ENCODE data around the gene OLFM2.
"Not testable (repeated sequence)": the region's sequence is repeated elsewhere in the genome, so short reads cannot be mapped to it uniquely, and the experiment has no call there.

The OLFM2 gene

DNA sequence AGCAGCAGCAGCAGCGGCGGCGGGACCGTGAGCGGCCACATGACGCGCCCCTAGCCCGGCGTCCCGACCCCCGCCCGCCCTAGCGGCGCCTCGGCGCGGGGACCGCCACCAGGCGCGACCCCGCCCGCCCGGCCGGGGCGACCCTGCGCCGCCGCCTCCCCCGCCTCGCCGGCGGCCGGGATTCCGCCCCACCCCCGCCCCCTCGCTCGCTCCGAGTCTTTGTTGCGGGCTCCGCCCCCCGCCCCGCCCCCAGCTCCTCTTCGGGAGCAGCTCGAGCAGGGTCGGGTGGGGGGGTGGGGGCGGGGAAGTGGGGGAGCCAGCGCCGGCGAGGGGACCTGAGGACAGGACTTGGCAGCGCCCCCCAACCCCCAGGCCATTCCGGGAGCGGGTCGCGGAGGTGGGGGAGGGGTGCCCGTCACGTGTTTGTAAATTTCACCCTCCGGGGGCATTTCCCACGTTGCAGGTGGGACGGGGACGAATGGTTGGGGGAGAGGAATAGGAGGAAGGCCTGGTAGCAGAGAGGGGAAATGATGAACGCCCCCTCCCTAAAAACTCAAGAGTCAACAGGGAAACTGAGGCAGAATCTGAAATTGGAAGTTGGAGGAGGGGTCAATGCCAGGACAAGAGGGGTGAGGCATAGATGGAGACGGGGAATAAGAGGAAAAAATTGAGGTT is at the start of gene OLFM2:
OLFM2 (minus strand) TSS at position 190 of the 675 bp plus-strand sequence; CDS start at position 41, 149 bp downstream.
- no peak for DNase-seq (ENCODE audit: low read depth in 2 of 2)

DNA sequence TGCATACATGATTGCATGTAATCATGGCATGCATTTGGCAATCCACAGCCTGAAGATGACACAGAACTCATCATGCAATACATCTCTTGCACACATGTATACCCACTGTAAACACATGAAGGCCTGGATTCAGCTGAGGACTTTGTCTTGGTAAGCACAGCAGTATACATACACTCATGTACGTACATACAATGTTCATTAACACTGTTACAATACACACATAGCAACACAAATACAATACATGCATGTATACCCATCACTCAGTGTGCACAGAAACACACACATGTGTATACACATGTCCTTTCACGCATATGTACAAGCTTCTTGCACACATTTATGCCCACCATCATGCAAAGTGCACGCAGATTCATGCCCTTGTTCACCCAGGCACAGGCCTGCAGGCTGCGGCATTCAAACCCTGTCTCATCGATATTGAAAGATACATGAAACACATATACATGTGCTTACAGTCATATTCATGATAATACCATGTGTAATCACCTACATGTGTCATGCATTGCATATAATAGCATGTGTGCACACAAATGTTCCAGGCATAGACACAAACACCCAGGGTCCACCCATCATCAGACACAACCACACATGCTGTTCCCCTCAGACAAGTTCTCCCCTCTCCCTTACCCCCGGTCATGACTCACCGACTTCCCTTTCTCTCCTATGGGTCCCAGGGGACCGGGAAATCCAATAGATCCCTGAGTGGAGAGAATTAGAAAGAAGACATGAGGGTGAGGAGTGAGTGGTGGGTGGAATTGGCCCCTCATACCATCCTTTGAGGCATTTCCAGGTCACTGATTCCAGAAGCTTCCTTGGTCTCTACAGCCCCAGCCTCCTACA is 45.3 kb upstream of the OLFM2 start:
- DNase-seq (ENCODE audit: low read depth in 2 of 2), result no peak

DNA sequence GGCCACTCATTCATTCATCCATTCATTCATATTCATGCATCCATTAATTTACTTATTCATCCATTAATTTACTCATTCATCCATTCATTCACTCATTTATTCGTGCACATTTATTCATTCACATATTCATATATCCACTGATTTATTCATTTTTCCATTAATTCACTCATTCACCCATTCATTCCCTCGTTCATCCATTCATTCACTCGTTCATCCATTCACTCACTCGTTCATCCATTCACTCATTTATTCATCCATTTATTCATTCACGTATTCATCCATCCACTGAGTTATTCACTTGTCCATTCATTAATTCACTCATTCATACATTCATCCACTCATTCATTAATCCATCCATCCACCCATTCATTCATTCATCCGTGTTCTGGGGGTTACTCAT is 35.8 kb upstream of the OLFM2 start:
- no peak for DNase-seq (ENCODE audit: low read depth in 2 of 2)

DNA sequence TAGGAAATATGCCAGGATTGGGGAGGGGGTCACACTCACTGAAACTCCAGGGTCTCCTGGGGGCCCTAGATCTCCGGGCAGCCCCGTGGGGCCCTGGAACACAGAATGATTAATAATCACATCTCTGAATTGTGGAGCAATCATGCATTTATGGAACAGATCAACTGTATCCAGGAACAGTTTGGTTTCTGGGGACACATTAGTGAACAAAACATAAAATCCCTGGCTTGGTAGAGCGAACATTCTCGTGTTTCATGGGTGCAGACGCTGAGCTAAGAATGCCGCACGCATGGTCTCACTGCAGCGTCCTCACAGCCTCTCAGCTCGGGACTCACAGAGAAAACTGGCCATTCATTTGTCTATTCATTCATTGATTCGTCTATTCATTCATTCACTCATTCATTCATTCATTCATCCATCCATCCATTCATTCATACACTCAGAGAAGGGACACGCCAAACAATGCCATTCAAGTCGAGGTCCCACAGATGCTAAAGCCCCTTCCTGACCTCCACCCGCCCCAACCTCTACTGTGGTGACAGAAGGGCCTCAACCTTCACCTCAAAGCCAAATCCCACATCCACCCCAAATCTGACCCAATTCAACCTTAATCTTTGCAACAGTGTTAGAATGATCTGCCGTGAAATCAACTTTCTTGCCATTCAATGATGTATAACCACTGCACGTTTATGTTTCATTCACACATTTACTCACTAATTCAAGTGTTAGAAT is 35.0 kb upstream of the OLFM2 start:
- no peak for DNase-seq (ENCODE audit: low read depth in 2 of 2)

DNA sequence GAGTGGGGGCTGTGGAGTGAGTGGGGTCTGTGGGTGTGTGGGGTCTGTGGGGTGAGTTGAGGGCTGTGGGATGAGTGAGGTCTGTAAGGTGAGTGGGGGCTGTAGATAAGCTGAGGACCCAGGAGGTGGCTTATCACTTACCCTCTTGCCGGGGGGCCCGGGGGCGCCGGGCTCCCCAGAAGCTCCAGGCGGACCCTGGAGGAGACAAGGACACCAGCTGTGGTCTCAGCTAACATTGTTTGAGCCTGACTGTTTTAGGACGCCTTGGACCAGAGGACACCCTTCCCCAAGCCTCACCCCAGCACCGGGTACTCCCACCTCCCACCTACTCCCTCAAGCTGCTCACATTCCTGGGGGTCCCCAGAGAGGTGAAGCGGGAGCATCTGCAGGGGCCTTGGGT is 34.2 kb upstream of the OLFM2 start:
- DNase-seq (ENCODE audit: low read depth in 2 of 2), result no peak

DNA sequence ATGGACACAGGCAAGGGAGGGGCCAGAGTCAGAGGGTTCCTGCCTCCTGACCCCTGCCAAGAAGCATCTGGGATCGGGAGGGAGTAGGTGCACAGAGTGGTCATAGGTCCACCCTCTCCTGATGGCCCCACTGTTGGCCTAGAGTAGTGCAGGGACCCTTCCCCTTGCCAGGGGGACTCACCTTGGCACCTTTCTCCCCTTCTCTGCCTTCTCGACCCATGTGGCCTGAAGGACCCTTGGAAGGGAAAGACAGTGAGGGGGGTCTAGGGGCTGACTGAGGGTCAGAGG is 33.3 kb upstream of the OLFM2 start:
- DNase-seq (ENCODE audit: low read depth in 2 of 2), result no peak

DNA sequence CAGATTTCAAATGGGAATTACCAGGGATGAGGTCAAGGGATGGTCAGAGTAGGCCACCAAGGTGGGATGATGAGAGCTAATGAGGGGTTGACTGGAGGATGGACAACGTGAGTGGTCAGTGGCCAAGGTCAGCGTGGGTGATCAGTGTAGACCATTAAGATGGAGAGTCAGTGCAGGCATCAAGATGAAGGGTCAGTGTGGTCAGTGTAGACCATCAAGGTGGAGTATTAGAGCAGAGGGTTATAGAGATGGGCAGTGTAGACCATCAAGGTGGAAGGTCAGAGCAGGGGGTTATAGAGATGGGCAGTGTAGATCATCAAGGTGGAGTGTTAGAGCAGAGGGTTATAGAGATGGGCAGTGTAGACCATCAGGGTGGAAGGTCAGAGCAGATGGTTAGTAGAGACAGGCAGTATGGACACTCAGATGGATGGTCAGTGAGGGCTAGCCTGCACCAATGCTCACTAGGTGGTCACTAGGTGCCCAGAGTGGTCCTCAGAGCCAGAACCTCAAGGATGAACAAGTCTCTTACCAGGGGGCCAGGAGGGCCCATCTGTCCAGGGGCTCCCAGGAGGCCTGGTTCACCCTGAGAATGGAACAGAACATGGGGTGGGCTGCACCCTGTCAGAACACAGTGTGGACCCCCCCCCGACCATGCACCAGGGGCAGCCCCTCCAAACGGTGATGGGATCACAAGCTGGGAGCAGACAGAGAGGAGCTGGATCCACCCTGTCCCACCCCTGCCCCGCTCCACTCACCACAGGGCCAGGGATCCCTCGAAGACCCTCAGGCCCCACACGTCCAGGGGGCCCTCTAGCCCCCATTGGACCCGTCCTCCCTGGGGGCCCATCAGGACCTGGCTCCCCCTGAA is 32.7 kb upstream of the OLFM2 start:
- no peak for DNase-seq (ENCODE audit: low read depth in 2 of 2)

DNA sequence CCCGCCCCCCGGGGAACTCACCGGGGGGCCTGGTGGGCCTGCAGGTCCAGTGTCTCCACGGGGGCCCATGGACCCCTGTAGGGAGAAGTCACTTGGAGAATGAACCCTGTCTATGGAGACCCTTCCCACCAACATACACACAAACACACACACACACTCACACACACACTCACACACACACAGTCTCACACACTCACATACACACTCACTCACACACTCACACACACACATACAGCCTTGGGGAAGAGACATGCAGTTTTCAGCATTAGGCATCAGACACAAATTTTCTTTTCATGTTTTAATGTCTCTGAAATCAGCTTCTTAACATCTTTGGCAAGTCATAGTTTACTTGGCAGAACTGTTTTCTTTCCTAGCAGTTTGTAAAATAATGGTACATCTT is 31.0 kb upstream of the OLFM2 start:
- DNase-seq (ENCODE audit: low read depth in 2 of 2), result no peak

DNA sequence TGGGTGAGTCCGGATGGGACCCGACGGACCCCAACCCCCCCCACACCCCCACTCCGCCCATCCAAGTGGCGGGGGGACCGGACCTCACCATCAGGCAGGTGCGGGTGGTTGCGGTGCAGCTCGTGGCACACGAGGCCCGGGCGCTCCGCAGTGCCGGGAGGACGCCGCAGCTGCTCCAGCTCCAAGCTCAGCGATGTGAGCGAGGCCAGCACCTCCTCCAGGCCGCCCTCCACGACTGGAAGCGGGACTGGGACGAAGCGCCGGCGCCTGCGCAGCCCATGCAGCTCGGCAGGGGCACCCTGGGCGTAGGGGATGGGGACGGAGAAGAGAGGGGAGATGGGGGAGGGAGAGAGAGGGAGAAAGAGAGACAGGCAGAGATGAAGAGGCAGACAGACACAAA is 30.1 kb upstream of the OLFM2 start:
- no peak for DNase-seq (ENCODE audit: low read depth in 2 of 2)

DNA sequence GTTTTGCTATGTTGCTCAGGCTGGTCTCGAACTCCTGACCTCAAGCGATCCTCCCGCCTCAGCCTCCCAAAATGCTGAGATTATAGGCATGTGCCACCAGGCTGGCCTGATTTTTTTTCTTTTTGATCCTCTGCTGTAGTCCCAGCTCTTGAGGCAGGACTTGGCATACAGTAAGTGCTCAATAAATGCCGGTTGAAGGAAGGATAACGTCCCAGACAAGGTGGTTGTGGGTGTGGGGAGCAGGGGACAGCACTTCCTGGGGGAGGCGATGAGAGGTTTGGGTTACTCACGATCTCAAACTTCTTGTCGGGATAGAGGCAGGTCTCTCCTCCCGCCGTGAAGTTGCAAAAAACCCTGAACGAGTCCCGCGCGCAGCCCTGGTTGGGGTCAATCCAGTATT is 29.7 kb upstream of the OLFM2 start:
- no peak for DNase-seq (ENCODE audit: low read depth in 2 of 2)

DNA sequence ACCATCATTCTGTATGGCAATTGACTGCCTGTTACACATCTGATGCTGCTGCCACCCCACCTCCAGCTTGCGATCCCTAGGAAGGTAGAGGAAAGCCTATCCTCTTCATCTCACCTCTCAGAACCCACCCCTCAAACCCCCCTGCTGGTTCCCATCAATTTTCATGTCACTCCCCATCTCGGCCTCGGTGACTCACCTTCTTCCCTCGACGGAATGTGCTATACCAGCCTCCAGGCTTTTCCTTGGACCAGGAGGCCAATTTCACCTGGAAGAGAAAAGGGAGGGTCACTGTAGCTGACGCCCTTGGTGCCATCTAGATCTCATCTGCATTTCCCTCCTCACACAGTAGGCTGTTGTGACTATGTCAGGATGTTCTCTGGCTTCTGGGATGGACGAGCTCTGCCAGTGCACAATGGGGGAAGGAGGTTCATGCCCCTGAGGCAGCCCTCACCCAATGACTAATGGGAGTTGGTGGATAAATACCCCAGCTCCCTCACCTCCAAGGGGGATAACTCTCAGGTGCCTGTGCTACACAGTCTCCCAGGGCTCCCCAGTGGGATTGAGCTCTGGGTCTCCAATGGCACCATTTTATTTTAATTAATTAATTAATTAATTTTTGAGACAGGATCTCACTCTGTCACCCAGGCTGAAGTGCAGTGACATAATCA is 26.4 kb upstream of the OLFM2 start:
- DNase-seq (ENCODE audit: low read depth in 2 of 2), result no peak

DNA sequence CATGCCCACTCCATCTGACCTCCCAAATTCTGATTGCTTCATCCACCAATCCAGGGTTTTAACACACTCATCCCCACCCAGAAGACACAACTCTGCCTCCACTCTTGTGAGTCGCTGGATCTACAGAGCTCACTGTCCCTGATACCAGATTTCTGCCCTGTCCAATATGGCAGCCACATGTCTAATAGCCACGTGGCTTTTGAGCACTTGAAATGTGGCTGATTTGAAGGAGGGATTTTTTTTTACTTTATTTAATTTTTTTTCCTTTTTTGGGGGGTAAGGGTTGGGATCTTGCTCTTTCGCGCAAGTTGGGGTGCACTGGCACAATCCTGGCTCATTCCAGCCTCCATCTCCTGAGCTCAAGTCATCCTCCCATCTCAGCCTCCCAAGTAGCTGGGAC is 24.8 kb upstream of the OLFM2 start:
- DNase-seq (ENCODE audit: low read depth in 2 of 2), result no peak

DNA sequence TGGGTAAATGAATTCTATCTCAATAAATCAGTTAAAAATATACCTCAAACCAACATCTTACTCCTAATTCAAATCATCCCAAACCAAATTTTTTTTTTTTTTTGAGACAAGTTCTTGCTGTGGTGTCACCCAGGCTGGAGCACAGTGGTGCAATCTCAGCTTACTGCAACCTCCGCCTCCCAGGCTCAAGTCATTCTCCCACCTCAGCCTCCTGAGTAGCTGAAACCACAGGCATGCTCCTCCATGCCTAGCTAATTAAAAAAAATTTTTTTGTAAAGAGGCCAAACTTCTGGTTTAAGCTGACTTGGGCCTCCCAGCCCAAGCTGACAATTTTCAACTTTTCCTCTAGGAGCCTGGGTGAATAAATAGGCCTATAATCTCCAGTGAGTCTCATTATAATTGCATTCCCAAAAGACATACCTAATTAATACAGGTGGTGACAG is 22.1 kb upstream of the OLFM2 start:
- DNase-seq (ENCODE audit: low read depth in 2 of 2), result no peak

DNA sequence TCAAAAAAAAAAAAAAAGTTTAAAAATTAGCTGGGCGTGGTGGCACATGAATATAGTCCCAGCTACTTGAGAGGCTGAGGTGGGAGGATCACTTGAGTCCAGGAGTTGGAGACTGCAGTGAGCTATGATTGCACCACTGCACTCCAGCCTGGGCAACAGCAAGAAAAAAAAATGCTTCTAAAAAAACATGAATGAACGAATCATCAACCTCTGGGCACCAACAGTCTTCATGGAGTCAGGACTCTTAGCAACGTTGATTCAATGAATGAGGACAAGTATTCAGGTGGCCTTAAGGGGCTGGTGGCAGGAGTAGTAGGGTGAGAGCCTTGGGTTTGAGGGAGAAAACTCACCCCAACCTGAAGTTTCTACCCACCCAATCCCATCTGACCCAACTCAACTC is 20.6 kb upstream of the OLFM2 start:
- DNase-seq (ENCODE audit: low read depth in 2 of 2), result no peak

DNA sequence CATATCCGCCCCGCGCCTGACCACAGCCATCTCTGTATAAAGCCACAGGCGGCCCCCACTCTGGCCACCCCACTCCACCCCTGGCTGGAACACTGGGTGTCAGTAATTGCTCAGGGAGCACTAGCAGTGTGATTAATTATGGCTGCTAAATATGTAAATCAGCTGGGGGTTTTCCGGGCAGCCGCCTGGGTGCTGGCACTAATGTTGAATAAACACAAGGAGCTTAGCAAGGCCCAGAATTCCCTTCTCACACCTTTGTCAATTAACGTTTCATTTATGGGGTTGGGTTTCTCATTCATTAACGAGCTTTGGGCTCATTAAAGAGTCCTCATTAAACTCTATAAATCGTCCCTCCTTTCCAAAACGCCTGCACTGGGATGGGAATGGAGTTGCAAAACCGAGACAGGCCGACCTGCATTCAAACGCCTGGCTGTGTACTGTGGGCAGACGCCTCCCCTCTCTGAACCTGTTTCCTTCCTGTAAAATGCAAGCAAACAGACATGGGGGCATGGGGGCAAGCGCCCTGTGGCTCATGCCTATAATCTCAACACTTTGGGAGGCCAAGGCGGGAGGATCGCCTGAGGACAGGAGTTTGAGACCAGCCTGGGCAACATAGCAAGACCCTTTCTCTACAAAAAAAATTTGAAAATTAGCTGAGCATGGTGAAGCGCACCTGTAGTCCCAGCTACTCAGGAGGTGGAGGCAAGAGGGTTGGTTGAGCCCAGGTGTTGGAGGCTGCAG is 17.7 kb upstream of the OLFM2 start:
- DNase-seq (ENCODE audit: low read depth in 2 of 2), result no peak

DNA sequence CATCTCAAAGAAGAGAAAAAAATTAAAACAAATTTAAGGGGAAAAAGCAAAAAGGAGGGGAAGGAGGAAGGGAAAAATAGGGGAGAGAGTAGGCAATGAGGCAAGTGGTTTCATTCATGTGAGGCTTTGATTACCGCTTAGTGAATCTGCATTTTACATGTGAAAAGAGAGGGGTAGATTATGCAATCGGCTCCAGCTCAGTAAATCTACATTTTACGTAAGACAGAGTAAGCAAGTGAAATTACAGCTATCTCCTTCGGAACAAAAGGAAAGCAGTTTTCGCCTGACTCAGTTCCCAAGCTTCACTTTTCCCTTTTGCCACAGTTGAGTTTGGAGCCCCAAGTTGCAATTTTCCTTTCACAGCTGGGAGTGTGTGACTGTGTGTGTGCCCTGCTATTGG is 16.0 kb upstream of the OLFM2 start:
- no peak for DNase-seq (ENCODE audit: low read depth in 2 of 2)

DNA sequence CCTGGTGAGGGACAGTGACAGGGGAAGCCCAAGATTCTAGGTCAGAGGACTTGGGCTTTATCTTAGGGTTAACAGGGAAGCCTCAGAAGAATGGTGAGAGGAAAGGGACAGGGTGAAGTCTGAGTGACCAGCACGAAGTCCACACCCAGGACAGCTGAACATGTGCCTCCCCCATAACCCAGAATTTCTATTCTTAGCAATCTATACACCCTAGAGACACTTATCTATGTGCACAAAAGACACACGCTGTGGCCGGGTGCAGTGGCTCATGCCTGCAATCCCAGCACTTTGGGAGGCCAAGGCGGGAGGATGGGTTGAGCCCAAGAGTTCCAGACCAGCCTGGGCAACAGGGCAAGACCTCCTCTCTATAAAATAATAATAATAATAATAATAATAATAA is 11.1 kb upstream of the OLFM2 start:
- DNase-seq (ENCODE audit: low read depth in 2 of 2), result no peak

DNA sequence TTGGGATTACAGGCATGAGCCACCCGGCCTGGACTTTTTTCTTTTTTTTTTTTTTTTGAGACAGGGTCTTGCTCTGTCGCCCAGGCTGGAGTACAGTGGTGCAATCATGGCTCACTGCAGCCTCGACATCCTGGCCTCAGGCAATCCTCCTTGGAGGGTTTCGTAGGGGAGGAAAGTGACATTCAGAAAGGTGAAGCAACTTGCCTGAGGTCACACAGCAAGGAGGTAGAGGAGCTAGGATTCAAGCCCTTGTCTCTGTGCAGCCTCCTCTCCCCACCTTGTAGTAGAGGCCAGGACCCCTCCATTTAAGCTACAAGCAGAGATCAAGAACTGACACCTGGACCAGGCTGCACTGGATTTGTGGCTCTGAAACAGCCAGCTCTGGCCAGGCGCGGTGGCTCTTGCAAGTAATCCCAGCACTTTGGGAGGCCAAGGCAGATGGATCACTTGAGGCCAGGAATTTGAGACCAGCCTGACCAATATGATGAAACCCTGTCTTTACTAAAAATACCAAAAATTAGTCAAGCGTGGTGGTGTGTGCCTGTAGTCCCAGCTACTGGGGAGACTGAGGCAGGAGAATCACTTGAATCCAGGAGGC is 10.3 kb upstream of the OLFM2 start:
- not testable (repeated sequence) for DNase-seq (ENCODE audit: low read depth in 2 of 2)

DNA sequence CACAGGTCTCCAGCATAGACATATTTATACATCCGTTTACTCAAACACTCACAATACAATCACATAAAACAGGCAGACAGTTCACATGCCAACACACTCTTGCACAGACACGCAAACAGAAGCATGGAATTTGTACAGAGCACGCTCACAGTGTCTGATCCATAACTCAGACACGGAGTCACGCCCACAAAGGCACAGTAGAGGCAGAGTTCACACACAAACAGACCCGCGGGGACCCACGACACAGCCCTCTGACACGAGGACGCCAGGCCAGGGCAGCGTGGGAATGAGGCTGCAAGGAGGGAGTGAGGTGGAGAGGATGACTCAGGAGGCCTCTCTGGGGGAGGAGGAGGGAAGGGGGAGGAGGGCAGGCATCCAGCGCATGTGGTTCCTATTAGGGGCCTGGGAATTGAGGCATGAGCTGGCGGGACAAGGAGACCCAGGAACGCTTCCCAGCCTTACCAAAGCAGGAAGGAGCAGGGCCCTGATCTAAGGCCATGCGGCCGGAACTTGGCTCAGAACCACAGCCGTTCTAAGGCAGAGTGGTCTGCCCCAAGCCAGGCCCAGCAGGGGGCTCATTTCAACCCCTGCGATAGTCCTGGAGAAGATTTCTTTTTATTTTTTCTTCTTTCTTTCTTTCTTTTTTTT is 9.1 kb upstream of the OLFM2 start:
- DNase-seq (ENCODE audit: low read depth in 2 of 2), result no peak

DNA sequence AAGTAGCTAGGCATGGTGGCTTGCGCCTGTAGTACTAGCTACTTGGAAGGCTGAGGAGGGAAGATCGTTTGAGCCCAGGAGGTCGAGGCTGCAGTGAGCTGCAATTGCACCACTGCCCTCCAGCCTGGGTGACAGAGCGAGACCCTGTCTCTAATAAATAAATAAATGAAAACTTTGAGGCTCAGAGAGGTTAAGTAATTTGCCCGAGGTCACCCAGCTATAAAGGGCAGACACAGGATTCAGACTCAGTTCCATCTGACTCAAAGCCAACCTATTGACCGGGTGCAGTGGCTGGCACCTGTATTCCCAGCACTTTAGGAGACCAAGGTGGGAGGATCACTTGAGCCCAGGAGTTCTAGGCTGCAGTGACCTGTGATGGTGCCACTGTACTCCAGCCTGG is 7.4 kb upstream of the OLFM2 start:
- DNase-seq (ENCODE audit: low read depth in 2 of 2), result no peak

All from activated CD8-positive, alpha-beta memory T cell treated with anti-CD3 and anti-CD28 coated beads for 4 hours (primary cell).